Sigmoid colon (tissue), 4 donors: ENCODE results near the gene CEP128.

Experiments
- CTCF ChIP-seq, 4 experiments: fragments of 450-650 bp in 3 of 4; fragments of 200-600 bp in 1 of 4; IDR thresholded peaks; one replicate each; pipeline ENCODE4 v1.5.1; 2016 to 2019; ENCODE audit warnings: antibody characterized with exemption in 4 of 4, mild to moderate bottlenecking in 3 of 4, moderate library complexity in 2 of 4
- POLR2A ChIP-seq, 2 donors: fragments of 450-650 bp; IDR thresholded peaks; one replicate each; pipeline ENCODE4 v1.6.1; 2016; ENCODE audit warnings: antibody characterized with exemption in 2 of 2, mild to moderate bottlenecking in 2 of 2, moderate library complexity in 2 of 2
- POLR2AphosphoS5 ChIP-seq, 4 donors: sonication (generic); formaldehyde crosslinking; IDR thresholded peaks; one replicate each; pipeline ENCODE4 v1.6.1; 2017; ENCODE audit warnings: antibody characterized with exemption in 4 of 4

DNA sequence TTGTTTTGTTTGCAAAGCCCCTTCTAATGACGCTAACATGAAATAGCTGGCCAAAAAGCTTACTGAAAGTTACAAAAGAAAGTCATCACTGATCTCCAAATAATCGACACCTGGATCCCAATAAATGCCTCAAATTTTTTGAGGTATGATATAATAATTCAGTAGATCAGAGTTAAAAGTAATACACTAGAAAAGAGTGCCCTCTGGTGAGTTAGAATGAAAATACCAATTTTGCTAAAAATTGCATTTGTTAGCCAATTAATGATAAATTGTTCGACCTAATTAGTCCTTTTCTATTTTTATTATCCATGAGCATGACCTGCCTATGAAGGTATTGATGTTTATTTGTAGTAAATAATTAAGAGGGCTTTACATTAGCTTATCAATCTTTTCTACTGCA is 78.6 kb downstream of the CEP128 start:
- TF ChIP-seq CTCF (IDR thresholded peaks at IDR 0.05) (no peak), POLR2A (IDR thresholded peaks at IDR 0.05) (no peak), POLR2AphosphoS5 (IDR thresholded peaks at IDR 0.05) (no peak)
